Limb (tissue), 2 donors: ENCODE results near the gene DERL2.

ENCODE experiments used
- DNase-seq, 2 donors: peaks; one replicate each; pipeline ENCODE4 v3.0.0-alpha.2; 2016; ENCODE audit errors: extremely low spot score in 2 of 2

DERL2 gene

DNA sequence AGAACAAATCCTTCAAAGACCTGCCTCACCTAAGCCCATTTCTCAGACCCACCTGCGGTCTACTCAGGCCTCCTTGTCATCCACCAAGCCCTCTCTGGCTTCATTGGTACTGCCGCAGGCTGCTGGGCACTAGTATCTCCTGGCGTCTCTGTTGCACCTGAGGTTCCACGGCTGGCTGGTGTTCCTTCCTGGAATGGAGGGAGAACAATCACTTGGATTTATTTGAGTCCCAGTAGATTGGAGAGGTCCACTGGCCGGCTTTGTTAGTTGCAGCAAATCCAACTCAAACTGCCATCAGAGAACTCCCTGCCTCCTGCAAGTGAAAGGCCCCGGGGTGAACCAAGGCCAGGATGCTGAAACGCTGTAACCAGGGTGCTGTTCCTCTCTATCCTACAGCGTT lies 15.7 kb upstream of the DERL2 start:
- no peak for DNase-seq

GRCh38 chr17:5500589-5501391 lies 14.8 kb upstream of the DERL2 start:
- DNase-seq: peak; percentile 97 to 98

- no peak for DNase-seq
These were observed 14.2 kb upstream of the DERL2 start for GRCh38 chr17:5500247-5500588.

GRCh38 chr17:5499476-5500231 lies 13.7 kb upstream of the DERL2 start:
- DNase-seq: peak; percentile 5 to 65

DNA sequence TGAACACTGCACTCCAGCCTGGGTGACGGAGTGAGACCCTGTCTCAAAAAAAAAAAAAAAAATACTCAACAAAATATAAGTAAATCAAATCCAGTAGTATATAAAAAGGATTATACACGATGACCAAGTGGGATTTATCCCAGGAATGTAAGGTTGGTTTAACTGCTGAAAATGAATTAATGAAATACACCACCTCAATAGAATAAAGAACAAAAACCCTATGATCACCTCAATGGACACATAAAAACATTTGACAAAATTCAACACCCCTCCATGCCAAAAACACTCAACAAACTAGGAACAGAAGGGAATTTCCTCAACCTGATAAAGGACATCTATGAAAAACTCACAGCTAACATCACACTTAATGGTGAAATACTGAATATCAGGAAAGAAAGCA lies 7.0 kb upstream of the DERL2 start:
- DNase-seq: no peak

- DNase-seq: no peak
These were observed 2.8 kb upstream of the DERL2 start for GRCh38 chr17:5488752-5489151.

- peak; percentile 99 for DNase-seq
These were observed 487 bp upstream of the DERL2 start, which contains the start of gene MIS12 for GRCh38 chr17:5486206-5487124. MIS12 (plus strand) TSS chr17:5486566; CDS start chr17:5488863, 2,297 bp downstream.

GRCh38 chr17:5481451-5481850 lies 4.5 kb downstream of the DERL2 start:
- DNase-seq: no peak

DNA sequence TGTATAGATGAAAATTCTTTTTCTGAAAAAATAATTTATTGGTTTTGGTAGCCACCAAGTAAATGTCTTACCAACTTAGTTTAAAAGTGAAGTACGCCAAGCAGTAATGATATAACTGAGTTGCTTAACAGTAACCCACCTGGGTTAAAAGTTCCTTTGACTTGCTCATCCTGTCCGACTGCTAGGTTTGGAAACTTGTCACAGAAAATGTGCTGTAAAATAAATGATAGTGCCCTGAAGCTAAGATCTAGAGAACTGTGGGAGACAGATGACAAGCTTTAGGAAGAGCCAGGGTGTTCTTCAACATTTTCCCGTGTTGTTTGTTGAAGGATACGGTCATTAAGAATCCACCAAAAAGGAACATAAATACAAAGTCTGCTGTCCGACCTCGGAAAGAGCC lies 5.0 kb downstream of the DERL2 start:
- DNase-seq: no peak

- DNase-seq: no peak
These were observed 7.0 kb downstream of the DERL2 start for GRCh38 chr17:5478992-5479391.

DNA sequence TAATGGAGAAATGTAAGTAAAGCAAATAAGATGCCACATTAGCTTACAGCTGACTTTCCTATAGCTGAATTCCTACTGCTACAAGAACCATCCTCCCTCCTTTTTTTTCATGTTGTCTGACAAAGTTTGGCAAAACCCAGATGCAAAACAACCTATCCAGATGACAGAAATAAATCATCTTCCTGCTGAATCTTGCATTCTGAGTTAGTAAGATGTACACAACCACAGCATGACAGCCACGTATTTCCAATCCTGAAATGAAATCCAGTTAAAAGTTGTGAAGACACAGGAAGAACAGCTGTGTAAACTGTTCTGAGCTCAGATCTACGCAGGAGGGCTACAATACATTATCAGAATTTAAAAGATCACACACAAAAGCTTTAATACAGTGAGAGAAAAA lies 12.1 kb downstream of the DERL2 start:
- no peak for DNase-seq

- DNase-seq: no peak
These were observed 13.5 kb downstream of the DERL2 start for GRCh38 chr17:5472511-5472910.

GRCh38 chr17:5468075-5468473 lies 17.9 kb downstream of the DERL2 start:
- no peak for DNase-seq

DNA sequence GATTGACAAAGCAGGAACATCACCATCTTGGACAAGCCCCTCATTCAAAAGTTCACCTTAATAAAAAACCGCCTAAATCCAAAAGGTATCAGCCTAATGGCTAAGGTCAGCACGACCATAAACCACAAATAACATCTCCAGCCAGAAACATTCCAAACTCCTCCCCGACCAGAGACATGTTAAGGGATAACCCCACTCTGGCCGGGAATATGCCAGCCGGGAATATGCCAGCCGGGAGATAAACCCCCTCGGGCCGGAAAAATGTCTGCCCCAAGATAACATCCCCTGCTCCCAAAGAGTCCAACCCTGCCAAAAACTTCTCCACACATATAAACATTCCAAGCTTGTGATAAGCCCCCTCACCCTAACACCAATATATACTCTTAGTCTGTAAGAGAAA lies 18.6 kb downstream of the DERL2 start:
- no peak for DNase-seq

DNA sequence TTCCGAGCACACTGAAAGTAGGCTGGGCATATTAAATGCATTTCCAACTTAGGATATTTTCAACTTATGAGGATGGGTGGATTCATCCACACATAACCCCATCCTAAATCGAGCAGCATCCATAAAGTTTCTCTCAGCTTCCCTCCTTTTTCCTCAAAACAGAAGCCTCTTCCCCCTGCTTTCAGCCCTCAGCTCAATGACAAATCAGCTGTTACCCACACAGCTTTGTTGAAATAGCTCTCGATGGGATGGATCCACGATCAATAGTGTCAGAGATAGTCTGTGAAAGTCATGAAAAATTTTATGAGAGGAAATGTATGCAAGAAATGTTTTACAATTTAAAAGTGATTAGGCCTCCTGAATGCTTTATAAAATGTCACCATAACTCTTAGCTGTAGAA lies 19.7 kb downstream of the DERL2 start:
- DNase-seq: no peak

DNA sequence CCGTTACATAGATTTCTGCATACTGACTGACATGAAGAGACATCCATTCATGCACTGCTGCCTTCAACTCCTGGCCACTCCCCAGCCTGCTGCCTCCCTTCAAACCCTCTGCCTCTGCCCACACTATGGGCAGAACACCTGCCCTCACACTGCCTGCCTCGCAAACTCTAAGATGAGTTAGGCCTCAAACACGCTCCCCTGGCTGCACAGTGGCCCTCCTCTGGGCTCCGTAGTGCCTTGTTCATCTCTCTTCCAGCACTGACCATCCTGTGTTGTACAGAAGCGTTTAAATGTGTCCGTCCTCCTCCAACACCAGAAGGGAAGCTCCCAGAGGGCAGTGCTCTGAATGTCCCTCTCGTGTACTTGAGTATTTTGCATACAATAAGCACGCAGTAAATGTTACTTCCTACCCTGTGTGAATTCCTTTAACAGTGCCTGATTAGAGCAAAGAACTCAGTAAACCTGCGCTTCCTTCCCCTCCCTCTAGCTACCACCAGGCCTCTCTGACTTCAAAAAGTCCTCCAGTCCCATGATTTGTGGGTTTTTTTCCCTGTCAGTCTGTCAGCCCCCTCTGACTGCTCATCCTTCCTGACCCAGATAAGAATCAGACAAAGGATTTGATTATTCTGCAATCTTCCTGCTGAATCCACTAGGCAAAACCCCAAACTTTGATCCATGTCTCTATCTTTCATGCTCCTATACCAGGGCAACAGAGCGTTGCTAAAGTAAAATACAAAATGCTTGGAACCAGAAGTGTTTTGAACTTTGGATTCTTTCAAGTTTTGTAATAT lies 21.1 kb downstream of the DERL2 start:
- no peak for DNase-seq

GRCh38 chr17:5446786-5447185 lies 39.2 kb downstream of the DERL2 start:
- no peak for DNase-seq

GRCh38 chr17:5444209-5444608 lies 41.8 kb downstream of the DERL2 start:
- no peak for DNase-seq

GRCh38 chr17:5443728-5444127 lies 42.2 kb downstream of the DERL2 start:
- no peak for DNase-seq

DNA sequence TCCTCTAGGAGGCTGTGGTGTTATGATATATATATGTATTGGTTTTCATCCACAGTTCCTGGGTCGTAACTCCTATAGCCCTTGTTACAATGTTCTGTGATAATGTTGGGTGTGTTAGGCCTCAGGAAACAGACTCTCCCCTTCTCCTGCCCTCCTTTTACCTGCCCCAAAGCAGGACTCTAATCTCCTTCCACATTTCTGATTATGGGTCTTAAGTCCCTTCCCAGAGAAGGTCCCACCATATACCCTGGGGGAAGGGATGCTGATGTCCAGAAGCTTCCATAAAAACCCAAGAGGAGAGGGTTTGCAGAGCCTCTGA lies 46.6 kb downstream of the DERL2 start:
- no peak for DNase-seq

DNA sequence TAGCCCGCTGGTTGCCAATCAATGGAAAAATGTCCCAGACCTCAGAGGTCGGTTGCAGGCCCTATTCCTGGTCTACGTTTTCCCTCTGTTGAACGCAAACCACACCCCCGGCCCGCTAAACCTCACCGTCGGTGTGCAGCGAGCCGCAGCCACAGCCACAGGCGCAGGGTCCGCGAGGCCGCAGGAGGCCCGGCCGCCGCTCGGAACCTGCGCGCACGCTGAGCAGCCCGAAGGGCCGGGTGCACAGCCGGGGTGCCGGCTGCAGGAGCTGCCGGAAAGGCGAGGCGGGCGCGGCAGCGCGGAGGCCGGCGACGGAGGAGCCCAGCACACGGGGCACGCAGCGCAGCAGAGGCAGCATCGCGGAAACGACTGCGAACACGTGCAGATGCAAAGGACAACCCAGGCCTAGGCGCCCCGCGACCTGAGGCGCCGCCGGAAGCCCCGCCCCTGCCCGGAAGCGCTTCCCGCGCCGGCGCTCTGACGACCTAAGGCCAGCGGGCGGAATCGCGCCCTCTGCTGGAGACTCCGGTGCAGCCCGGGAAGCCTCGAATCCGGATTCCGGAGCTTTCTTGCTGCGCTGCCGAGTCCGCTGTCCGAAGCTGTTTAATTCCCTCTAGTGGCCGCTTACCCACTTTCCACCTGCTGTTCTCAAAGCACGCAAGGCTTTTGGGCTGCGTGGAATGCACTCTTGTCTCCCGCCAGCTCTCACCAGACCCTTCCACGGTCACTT lies 47.1 kb downstream of the DERL2 start, which contains the start of gene C1QBP:
Gene C1QBP (minus strand): TSS at position 440 of the 730 bp plus-strand sequence. CDS start 82 bp downstream, at position 358.
- peak; percentile 94 for DNase-seq
